HG02884 (cell line): ENCODE data around the gene PSME1.

Experiments
- ATAC-seq: cut with Tn5 transposase; IDR thresholded peaks from one replicate; pipeline ENCODE4 v1.9.1; 2021; ENCODE audit warnings: mild to moderate bottlenecking, moderate library complexity; ENCODE audit not compliant: unreplicated experiment

Gene PSME1

DNA sequence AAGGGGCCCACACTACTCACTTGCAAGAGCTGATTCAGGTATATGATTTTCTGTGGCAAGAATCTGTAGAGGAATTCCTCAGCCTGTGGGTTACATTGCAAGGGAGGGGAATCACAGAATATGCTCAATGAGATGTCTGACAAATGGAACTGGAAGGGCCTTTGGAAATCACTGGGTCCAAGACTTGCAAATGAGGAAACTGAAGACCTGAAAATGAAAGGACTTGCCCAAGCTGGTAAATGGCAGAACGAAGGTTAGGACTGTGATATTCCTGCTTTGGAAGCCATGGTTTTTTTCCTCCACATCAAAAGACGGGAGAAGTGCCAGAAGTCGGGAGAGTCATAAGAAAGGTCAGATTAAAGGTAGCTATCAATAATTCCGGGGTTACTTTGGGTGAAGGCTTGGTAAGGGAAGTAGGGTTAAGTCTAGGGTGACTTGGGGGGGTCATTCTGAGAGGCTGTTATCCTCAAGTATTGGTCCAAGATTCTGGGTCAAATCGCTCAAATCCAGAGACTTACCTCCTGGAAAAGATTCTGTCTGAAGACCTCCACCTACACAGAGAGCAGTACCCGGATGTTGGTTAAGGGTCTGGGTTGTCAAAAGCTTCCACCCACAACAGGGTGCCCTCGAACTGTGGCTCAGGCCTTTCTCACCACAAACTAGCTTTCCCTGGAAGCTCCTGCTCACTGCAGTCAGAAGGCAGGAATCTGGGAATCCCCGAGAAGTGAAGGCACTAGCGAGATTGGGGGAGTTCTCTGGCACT, 9.9 kb downstream of the PSME1 start:
- ATAC-seq = no peak

DNA sequence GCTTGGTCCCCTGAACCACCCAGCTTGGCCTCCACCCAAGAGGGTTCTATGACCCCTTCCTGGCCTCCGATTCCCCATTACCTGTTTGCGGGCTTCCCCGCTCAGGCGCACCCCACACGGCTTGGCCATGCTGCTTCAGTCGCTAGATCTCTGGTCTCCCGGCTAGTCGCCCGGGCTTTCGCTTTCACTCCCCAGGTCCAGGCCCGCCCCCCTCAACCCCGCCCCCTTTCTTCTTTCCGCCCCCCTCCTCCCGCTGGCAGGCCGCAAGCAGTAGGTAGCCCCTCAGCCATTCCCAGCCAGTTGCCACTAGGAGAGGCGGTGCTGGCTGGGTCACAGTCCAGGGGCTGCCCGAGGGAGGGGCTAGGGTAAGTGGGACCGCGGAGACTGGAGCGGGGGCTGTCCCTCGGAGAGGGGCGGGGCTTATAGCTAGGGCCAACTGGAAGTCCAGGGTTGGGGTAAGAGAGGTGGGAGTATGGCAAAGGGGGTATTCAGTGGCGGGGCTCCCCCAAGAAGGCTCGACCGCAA, 10.5 kb downstream of the PSME1 start, which contains the start of gene PSME2:
PSME2 (minus strand) TSS at position 158 of the 525 bp plus-strand sequence; CDS start at position 129, 29 bp downstream.
- ATAC-seq = peak; percentile 49

GRCh38 chr14:24146978-24147760, 11.2 kb downstream of the PSME1 start, which contains the start of gene RNF31:
Gene RNF31, plus strand, starts transcription at chr14:24147498. Its CDS starts 201 bp downstream, at chr14:24147699.
- ATAC-seq = peak; percentile 78

- ATAC-seq = no peak
These were observed 11.9 kb downstream of the PSME1 start for GRCh38 chr14:24147761-24148428.

GRCh38 chr14:24149302-24149969, 13.4 kb downstream of the PSME1 start:
- ATAC-seq = no peak

GRCh38 chr14:24150061-24150460, 14.1 kb downstream of the PSME1 start:
- no peak for ATAC-seq

DNA sequence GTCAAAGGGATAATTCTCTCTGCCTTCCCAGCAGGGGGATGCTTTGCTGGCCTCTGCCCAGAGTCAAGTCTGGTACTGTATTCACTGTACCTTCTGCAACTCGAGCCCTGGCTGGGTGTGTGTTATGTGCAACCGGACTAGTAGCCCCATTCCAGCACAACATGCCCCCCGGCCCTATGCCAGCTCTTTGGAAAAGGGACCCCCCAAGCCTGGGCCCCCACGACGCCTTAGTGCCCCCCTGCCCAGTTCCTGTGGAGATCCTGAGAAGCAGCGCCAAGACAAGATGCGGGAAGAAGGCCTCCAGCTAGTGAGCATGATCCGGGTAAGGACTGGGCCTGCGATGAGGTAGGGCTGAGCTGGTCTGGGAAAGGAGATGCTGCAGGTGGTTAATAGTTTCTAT, 14.6 kb downstream of the PSME1 start:
- ATAC-seq = no peak

GRCh38 chr14:24150993-24151392, 15.0 kb downstream of the PSME1 start:
- ATAC-seq = no peak

DNA sequence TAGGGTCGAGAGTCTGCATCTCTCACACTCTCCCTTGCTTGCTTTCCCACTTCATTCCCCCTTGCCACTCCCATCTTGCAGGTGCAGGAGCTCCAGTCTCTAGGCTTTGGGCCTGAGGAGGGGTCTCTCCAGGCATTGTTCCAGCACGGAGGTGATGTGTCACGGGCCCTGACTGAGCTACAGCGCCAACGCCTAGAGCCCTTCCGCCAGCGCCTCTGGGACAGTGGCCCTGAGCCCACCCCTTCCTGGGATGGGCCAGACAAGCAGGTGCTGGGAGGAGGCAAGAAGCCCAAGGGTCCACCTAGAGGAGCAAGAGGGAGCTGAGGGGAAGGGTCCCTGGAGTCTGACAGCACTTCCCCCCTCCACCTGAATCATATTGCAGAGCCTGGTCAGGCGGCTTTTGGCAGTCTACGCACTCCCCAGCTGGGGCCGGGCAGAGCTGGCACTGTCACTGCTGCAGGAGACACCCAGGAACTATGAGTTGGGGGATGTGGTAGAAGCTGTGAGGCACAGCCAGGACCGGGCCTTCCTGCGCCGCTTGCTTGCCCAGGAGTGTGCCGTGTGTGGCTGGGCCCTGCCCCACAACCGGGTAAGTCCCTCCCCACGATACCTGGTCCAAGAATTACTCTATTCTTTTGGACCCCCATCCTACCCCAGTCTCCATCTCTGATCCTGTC, 15.5 kb downstream of the PSME1 start:
- no peak for ATAC-seq

DNA sequence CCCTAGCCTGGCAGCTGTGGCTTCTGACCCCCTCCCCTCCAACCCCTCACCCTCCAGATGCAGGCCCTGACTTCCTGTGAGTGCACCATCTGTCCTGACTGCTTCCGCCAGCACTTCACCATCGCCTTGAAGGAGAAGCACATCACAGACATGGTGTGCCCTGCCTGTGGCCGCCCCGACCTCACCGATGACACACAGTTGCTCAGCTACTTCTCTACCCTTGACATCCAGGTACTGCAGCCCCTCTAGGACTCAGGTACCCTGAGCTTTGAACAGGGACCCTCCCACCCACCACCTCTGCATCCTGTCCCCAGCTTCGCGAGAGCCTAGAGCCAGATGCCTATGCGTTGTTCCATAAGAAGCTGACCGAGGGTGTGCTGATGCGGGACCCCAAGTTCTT, 19.1 kb downstream of the PSME1 start:
- ATAC-seq = no peak

GRCh38 chr14:24156840-24157239, 20.8 kb downstream of the PSME1 start:
- no peak for ATAC-seq

DNA sequence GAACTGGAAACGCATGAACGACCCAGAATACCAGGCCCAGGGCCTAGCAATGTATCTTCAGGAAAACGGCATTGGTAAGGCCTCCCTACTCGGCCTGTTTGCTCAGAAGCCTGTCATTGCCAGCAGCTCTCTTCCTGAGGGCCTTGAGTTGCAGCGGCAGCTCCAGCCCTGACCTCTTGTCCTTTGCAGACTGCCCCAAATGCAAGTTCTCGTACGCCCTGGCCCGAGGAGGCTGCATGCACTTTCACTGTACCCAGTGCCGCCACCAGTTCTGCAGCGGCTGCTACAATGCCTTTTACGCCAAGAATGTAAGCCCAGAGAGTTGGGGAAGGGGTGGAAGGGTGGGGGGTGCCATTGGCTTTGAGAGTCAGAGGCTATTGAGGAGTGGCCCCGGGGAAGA, 21.3 kb downstream of the PSME1 start:
- ATAC-seq = no peak

DNA sequence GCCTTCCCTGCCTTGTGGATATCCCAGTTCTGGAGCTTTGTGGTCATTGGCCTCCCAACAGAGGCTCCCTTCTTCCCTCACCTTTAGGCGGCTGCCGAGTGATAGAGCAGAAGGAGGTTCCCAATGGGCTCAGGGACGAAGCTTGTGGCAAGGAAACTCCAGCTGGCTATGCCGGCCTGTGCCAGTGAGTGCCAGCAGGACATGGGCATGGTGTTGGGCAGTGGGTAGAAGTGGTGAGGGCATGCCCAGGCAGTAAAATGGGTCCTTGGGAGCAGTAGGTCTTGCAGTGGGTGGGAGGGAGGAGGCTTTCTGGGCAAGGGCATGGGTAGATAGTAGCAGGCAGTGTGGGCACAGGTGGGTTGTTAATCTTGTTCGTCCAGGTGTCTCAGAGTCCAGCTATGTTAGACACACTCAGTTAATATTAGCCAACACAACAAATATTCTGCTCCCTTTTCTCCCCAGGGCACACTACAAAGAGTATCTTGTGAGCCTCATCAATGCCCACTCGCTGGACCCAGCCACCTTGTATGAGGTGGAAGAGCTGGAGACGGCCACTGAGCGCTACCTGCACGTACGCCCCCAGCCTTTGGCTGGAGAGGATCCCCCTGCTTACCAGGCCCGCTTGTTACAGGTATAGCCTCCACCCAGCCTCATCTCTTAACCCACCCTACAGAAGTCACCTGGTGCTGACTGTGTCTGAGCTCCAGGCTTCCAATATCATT, 23.9 kb downstream of the PSME1 start:
- no peak for ATAC-seq

- no peak for ATAC-seq
These were observed 24.5 kb downstream of the PSME1 start for GRCh38 chr14:24160499-24160849.

DNA sequence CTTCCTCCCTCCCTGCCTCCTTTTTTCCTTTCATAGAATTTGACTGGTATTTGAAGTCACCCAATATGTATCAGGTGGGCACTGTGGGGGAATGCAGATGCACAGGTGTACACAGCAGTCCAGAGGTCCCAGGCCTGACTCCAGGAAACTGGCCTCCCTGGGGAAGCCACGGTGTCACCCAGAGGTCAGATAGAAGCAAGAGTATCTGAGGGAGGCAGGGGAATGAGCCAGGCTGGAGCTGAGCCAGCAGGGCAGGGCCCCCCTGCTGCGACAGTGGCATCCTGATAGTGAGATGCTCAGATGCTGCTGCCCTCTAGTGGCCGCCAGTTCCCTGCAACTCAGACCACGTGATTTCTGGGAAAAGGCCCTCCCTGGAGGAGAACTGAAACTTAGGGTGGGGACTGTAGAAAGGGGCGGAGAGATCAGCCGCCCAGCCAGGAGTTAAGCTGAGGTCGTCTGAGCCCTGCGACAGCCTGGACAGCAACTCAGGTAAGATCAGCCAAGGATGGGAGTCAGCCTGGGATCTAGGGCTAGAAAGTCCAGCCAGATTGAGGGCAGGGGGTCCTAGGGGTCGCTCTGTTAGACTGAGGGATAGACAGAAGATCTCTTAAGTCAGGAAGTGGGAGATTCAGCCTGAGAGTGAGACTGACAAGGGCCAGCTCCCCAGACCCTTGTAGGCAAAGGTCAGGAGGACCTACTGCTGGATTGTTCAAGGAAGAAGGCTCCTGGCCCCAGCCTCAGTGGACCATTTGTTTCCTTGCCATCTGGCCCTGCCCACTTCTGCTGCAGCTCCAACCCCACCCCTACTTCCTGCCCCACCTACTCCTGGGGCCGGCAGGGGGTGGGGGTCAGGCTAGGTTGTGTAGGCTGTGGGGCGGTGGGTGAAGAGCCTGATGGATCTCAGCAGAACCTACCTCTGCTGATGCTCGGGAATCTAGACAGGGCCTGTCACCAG, 25.1 kb downstream of the PSME1 start, which contains the start of gene IRF9:
IRF9 (plus strand) TSS at position 416 of the 955 bp plus-strand sequence. CDS start 880 bp downstream, outside the sequence.
- peak; percentile 77 for ATAC-seq

DNA sequence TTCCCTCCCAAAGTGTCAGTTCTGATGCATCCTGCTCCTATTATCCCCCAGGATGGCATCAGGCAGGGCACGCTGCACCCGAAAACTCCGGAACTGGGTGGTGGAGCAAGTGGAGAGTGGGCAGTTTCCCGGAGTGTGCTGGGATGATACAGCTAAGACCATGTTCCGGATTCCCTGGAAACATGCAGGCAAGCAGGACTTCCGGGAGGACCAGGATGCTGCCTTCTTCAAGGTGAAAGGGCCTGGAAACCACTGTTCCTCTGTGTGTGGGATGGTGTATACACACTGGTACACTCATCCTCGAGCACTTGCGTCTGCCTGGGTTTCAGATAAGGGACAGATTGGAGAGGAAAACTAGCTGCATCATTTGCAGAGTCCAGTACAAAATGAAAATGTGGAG, 26.1 kb downstream of the PSME1 start:
- ATAC-seq = no peak

- ATAC-seq = no peak
These were observed 28.6 kb downstream of the PSME1 start for GRCh38 chr14:24164518-24164991.

DNA sequence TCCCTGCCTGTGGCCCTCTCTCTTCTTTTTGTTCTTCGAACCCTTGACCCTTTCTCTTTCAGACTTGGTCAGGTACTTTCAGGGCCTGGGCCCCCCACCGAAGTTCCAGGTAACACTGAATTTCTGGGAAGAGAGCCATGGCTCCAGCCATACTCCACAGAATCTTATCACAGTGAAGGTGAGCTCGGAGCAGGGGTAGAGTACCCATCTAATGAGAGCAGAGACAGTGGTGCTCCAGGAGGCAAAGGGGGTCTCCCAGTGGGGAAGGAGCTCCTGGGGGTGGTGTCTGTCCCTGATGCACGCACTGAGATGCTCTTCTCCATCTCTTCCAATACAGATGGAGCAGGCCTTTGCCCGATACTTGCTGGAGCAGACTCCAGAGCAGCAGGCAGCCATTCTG, 29.8 kb downstream of the PSME1 start:
- no peak for ATAC-seq
